Measurements from ENCODE around the gene DBR1.

DNA sequence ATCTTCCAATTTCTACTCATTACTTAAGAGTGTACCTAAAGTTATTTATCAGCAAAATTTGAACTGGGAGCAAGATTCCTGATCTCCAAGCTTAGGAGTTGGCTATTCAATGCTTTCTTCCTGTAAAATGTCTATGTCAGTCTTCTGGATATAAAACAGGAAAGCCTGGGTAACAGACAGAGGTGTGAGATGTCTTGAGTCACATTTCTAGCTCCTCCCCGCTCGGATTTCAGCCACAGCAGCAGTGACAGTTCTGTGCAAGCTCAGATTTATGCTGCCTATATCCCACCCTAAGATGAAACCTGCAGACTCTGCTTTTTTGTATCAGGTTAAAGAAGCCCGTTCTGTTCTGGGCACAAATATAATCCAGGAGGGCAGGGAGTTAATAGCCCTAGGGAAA is 10.3 kb upstream of the DBR1 start:
- no peak for TF ChIP-seq CTCF (IDR thresholded peaks at IDR 0.05 in 4 of 5, conservative IDR thresholded peaks at IDR 0.05 in 1 of 5)
- no peak for TF ChIP-seq POLR2A (IDR thresholded peaks at IDR 0.05)
